Fibroblast of lung (primary cell): ENCODE measurements around the gene ZDHHC1. TPM values are rescaled to one million over a fixed set of nuclear protein-coding genes. Genes with fewer than 3 reads are reported as not detected.

ENCODE experiments used
- DNase-seq, 2 donors: peaks; one replicate each; pipeline versions ENCODE4 v3.0.0 to v3.0.0-alpha.2; 2010; ENCODE audit warnings: low read depth in 2 of 2
- H2AFZ ChIP-seq: 2 replicates; pipeline ENCODE4 v1.5.1; 2012; ENCODE audit warnings: low read length, control low read depth, inconsistent platforms
- H3K27ac ChIP-seq: 2 replicates; pipeline ENCODE4 v1.5.1; 2011; ENCODE audit warnings: low read length, control low read depth; ENCODE audit not compliant: insufficient read depth
- H3K27me3 ChIP-seq: 2 replicates; pipeline ENCODE4 v1.5.1; 2011; ENCODE audit warnings: mild to moderate bottlenecking, low read length; ENCODE audit not compliant: control insufficient read depth, insufficient read depth
- H3K36me3 ChIP-seq: 2 replicates; pipeline ENCODE4 v1.5.1; 2011; ENCODE audit warnings: low read length; ENCODE audit not compliant: control insufficient read depth, insufficient read depth
- H3K4me1 ChIP-seq: 2 replicates; pipeline ENCODE4 v1.5.1; 2011; ENCODE audit warnings: low read length; ENCODE audit not compliant: control insufficient read depth, insufficient read depth; ENCODE audit errors: extremely low read depth
- H3K4me2 ChIP-seq: 2 replicates; pipeline ENCODE4 v1.5.1; 2011; ENCODE audit warnings: low read length, control low read depth; ENCODE audit not compliant: insufficient read depth; ENCODE audit errors: extremely low read depth
- H3K4me3 ChIP-seq, 4 experiments: fragments of 200-600 bp in 1 of 4; sonication (generic) in 1 of 4; replicated peaks in 1 of 4; 2 replicates each; pipeline ENCODE4 v1.5.1; 2011 to 2016; ENCODE audit warnings: low read length in 4 of 4, low read depth in 3 of 4, mild to moderate bottlenecking in 3 of 4, control low read depth in 2 of 4, inconsistent platforms in 1 of 4, mixed read lengths in 1 of 4; ENCODE audit not compliant: insufficient read depth in 1 of 4; ENCODE audit errors: control extremely low read depth in 1 of 4
- H3K79me2 ChIP-seq: 2 replicates; pipeline ENCODE4 v1.5.1; 2012; ENCODE audit warnings: mild to moderate bottlenecking, low read length, inconsistent platforms; ENCODE audit not compliant: control insufficient read depth, insufficient read depth
- H3K9ac ChIP-seq: 2 replicates; pipeline ENCODE4 v1.5.1; 2011; ENCODE audit warnings: mild to moderate bottlenecking, low read length, control low read depth; ENCODE audit not compliant: insufficient read depth
- H3K9me3 ChIP-seq: 2 replicates; pipeline ENCODE4 v1.5.1; 2012; ENCODE audit warnings: low read depth, low read length; ENCODE audit not compliant: control insufficient read depth, insufficient read depth
- H4K20me1 ChIP-seq: 2 replicates; pipeline ENCODE4 v1.5.1; 2011; ENCODE audit warnings: low read length; ENCODE audit not compliant: control insufficient read depth, insufficient read depth; ENCODE audit errors: extremely low read depth
- CTCF ChIP-seq, 2 donors: IDR thresholded peaks in 1 of 2; conservative IDR thresholded peaks in 1 of 2; 1 replicate in 1 of 2; 2 replicates in 1 of 2; pipeline ENCODE4 v1.5.1; 2011 to 2012; ENCODE audit warnings: low read length in 2 of 2, control low read depth in 1 of 2, inconsistent platforms in 1 of 2, low read depth in 1 of 2, mild to moderate bottlenecking in 1 of 2
- EZH2 ChIP-seq: IDR thresholded peaks from 2 replicates; pipeline ENCODE4 v1.5.1; 2012; ENCODE audit warnings: low read length, control low read depth, mild to moderate bottlenecking; ENCODE audit errors: missing control alignments
- polyA plus RNA-seq, 2 donors: library from polyadenylated mRNA; depleted of rRNA in 1 of 2; stranded (reverse) in 1 of 2; unstranded in 1 of 2; fragments of >200 nt; gene quantifications; 2 replicates each; pipeline ENCODE4 v1.2.1, GENCODE V29; 2011 to 2012; ENCODE audit warnings: missing spikeins in 1 of 2
- total RNA-seq: library from RNA; depleted of rRNA; stranded (reverse); fragments of >200 nt; gene quantifications from 2 replicates; pipeline ENCODE4 v1.2.1, GENCODE V29; 2014

ZDHHC1 gene
- total and polyA plus RNA-seq, 2 donors (not counting 1 experiment from before 2014, with no cell fraction given), result 2.7 to 6.4 TPM

- Histone ChIP-seq H3K9me3 (no peaks in the 10 kb centered on the region), H4K20me1 (peaks cover 4% of the 10 kb centered on the region), H3K27ac (no peak overlapping the region), H3K4me1 (peaks cover 27% of the 10 kb centered on the region), H2AFZ (no peak overlapping the region), H3K36me3 (peaks cover 8% of the 10 kb centered on the region), H3K4me3 (no peak overlapping the region), H3K79me2 (no peaks in the 10 kb centered on the region), H3K4me2 (no peak overlapping the region), H3K27me3 (no peaks in the 10 kb centered on the region), H3K9ac (no peak overlapping the region)
- peak in 1 of 2 donors; percentile 88 for DNase-seq
- TF ChIP-seq CTCF (conservative IDR thresholded peaks at IDR 0.05 in 1 of 2, IDR thresholded peaks at IDR 0.05 in 1 of 2; ENCODE audit: low read depth in 1 of 2, low read length in 2 of 2) (peak; percentile 56 to 57), EZH2 (no peak)
Measured at GRCh38 chr16:67447508-67448076, 31.3 kb upstream of the ZDHHC1 start.

GRCh38 chr16:67446968-67447507, 30.8 kb upstream of the ZDHHC1 start:
- Histone ChIP-seq H3K27me3 (no peaks in the 10 kb centered on the region), H3K9me3 (no peaks in the 10 kb centered on the region), H3K9ac (no peak overlapping the region), H4K20me1 (peaks cover 4% of the 10 kb centered on the region), H3K36me3 (peaks cover 10% of the 10 kb centered on the region), H3K4me3 (no peak overlapping the region), H3K4me2 (no peak overlapping the region), H3K4me1 (peaks cover 27% of the 10 kb centered on the region), H3K79me2 (no peaks in the 10 kb centered on the region), H2AFZ (no peak overlapping the region), H3K27ac (no peak overlapping the region)
- DNase-seq, result no peak
- TF ChIP-seq CTCF (conservative IDR thresholded peaks at IDR 0.05 in 1 of 2, IDR thresholded peaks at IDR 0.05 in 1 of 2; ENCODE audit: low read depth in 1 of 2, low read length in 2 of 2), result no peak
- no peak for TF ChIP-seq EZH2

DNA sequence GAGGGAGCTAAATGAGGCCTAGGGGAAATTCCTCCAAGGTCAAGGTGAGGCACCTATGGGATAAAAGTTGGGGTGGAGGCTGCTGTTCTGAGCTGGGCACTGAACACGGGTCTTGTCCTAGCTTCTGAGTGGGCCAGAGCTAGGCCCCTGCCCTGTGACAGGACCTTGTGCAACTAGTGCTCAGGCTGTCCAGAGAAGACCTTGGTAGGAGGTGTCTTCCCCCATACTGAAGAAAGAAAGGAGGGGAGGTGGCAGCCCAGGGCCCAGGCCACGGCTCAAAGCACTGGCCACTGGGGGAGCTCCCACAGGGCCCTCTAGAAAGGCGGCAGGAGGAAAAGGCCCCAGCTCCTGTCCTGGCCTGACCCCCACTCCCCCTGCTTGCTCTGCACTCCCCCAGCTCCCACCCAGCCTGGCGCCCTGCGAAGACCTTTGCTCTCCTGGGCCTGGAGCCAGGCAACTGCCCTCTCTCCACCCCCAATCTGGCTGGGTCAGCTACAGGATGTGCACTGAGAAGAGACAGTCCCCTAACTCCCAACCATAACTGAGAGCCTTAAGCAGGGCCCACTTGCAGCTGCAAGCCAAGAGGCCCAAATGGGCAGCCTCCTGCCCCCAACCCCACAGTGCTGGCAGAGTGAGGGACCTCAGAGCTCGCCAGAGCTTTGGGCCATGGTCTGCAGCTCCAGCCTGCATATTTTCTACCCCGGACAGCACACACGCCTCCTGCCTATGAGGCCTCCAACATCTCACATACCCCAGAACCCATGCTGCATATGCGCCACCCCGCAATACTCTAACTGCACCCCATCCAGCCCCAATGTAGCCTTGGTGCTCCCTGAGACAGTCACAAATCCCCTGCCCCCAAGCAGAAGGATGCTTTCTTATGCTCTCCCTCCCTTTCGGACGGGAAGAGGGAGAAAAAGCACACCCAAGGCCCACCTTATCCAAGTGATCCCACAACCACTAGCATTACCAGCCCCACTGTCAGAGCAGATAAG, 29.9 kb upstream of the ZDHHC1 start:
- peak in 1 of 2 donors; percentile 48 for DNase-seq

More for the DNA sequence above, 29.9 kb upstream of the ZDHHC1 start:
- Histone ChIP-seq H3K4me1 (peaks cover 27% of the 10 kb centered on the region), H3K9ac (no peak overlapping the region), H2AFZ (no peak overlapping the region), H3K27ac (no peak overlapping the region), H3K79me2 (no peaks in the 10 kb centered on the region), H4K20me1 (peaks cover 4% of the 10 kb centered on the region), H3K27me3 (no peaks in the 10 kb centered on the region), H3K9me3 (no peaks in the 10 kb centered on the region), H3K4me2 (no peak overlapping the region), H3K4me3 (no peak overlapping the region), H3K36me3 (peaks cover 10% of the 10 kb centered on the region)
- TF ChIP-seq EZH2, result no peak
- TF ChIP-seq CTCF (conservative IDR thresholded peaks at IDR 0.05 in 1 of 2, IDR thresholded peaks at IDR 0.05 in 1 of 2; ENCODE audit: low read depth in 1 of 2, low read length in 2 of 2), result no peak
